GM15510 (cell line): ENCODE data around the gene ERCC4.

Experiments
- POLR2A ChIP-seq: IDR thresholded peaks from 3 replicates; pipeline ENCODE4 v1.6.1; 2011; ENCODE audit warnings: borderline replicate concordance; ENCODE audit not compliant: insufficient read length; ENCODE audit errors: extremely low read depth

The ERCC4 gene

DNA sequence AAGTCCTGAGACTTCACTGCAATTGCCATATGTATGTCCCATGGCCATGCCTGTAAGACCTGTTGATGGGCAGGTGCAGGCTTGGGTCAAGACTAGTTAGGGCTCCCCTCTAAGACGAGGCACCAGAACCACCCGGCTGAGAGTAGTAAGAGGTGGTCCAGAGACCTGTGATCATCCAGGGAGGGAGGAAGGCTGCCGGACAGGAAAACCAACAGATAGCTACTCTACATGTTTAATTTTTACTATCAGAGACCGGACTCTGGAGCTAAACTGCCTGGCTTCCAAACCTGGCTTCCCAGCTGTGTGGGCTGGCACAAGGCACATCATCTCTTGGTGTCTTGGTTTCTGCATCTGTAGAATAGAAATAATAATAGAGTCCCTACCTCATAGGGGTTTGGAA is 73.0 kb downstream of the ERCC4 start:
- TF ChIP-seq POLR2A, result no peak

DNA sequence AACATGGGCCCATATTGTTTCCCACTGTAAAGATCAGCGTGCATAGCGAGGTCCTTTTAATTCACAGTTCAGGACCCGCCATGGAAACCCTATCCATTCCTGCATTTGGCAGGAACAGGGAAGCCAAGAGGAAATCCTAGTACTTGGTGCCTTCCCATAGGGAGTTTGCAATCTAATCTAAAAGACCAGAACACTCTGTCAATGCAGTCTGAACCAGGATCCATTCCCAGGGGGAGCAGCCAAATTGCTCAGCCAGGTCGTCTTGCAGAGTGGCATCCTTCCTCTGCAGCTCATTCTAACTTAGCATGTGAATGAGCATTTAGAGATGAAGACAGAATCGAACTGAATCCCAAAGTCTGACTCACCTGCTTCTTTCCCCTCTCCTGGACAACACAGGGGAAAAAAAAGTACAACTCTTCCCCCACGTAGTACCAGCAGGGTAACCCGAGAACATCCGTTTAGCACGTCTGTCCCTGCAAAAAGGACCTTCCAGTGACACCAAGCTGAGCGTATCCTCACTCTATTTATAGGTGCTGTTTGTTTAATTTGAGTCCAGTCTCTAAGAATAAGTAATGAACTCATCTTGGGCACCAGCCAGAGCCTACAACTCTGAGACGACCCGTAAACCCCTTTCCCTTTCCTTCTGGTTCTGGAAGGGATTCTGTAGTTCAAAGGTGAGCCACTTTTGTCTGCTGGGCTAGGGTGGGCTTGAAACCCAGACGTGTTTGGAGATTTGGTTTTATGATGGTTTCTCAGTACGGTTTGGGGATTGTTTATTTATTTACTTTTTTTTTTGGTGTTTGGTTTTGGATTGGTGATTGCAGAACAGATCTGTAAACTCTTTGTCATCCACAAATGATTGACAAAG is 74.5 kb downstream of the ERCC4 start:
- TF ChIP-seq POLR2A, result no peak

DNA sequence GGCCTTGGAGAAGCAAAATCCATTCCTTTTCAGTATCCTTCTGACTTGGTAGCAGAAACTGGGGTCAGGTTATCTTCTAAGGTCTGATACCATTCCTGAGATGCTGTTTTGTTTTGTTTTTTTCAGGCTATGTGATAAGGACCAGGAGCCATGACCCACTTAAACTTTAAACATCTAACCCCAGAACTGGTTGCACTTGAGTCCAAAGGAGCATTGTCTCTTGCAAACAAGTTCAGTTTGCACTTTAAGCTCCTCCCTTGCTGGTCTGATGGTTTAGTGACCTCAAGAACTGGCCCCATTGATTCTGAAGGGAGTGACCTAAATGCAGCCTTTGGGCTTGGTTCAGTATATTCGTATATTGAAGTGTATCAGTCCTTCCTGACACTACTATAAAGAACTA is 75.2 kb downstream of the ERCC4 start:
- no peak for TF ChIP-seq POLR2A

DNA sequence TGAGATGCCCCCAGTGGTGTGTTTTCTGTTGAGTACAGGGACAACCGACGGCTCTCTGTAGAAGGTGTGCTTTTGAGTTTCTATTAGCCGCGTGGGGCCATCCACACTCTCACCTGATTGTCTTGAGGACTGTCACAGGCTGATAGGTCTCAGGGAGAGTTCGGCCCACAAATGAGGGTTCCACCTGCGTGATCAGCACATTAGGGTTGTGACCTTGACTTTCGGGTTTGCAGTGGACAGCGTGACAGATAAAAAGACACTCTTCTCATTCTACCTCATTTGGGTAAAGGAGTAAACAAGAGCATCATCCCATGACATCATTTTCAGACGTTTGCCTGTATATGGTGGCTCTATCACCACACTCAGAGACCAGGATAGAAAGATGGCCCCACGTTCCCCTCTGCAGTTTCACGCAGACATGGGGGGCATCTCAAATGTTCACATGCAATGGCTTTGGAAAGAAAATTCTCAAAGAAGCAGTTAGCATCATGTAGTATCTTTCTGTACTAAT is 76.9 kb downstream of the ERCC4 start:
- TF ChIP-seq POLR2A, result no peak

DNA sequence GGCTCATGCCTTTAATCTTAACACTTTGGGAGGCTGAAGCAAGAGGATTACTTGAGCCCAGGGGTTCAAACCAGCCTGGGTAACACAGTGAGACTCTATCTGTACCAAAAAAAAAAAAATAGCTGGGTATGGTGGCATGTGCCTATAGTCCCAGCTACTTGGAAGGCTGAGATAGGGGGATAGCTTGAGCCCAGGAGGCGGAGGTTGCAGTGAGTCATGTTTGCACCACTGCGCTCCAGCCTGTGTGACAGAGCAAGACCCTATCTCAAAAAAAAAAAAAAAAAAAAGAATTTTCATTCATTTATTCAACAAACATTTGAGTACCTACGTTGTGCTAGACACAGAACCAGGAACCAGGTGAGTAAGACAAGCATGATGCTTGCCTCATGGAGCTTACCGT is 77.6 kb downstream of the ERCC4 start:
- TF ChIP-seq POLR2A, result no peak

DNA sequence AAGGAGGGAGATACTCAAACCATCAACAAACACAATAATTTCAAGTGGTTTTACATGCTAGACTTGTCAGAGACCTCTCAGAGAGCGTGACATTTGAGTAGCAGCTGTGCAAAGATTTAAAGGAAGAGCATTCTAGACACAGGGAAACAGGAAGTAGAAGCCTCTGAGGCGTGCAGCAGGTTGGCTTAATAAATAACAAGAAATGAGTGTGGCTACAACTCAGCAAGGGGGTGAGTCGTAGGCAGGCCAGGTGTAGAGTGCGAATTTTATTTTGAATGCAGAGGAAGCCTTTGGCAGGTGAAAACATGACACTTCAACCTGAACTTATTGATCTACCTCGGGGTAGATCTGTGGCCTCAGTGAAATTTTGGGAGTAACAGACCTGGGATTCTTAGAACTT is 78.0 kb downstream of the ERCC4 start:
- no peak for TF ChIP-seq POLR2A

DNA sequence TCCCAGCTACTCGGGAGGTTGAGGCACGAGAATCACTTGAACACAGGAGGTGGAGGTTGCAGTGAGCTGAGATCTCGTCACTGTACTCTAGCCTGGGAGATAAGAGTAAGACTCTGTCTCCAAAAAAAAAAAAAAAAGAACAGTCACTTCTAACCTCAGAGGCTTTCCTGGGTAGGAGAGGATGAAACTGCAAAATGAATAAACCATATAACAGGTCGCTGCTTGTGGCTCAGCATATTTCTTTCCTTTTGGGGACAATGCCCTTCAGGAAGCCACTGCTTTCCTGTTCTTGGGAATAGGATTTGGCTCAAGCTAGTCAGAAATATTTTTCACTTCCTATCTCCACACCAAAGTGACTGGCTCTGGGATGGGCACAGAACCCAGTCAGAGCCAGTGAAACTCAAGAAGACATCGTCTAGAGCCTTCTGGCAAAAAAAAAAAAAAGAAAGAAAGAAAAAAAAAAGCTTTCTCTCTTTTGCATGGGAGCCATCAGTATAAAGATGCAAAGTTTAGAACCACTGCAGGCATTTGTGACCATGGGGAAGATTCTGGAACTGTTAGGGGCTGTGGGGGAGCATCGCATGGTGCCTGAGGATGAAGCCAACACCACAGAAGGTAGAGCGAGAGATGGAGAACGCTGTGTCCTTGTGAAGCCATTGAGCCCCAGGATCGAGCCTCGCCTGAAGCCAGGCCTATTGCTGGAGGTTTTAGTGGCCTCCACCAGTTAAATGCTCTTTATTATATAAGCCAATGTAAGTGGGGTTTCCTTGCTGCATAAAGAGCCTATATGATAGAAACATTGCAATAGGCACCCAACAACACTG is 79.3 kb downstream of the ERCC4 start:
- TF ChIP-seq POLR2A, result no peak

DNA sequence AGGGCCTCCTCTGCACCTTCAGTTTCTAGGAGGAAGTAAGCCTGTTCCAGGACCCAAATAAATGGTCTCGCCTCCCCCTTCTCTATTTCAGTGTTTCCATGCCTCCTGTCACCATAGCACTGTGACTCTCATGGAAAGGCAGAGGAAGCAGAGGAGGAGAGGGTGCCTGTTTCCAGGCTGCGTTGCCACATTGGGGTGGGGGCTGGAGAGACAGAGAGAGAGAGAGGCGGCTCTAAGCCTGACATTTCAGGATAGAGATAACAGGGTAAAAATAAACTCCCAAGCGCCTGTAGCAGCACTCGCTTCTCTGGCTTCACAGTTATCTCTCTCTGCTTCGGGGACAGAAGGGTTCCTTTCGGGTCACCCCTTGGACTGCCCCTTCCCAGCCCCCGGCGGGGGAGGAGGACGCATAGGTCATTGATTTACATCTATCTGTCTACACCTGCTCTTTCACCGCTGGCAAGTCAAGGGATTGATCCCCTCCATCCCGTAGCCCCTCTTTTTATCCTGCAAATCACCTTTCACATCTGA is 80.0 kb downstream of the ERCC4 start:
- no peak for TF ChIP-seq POLR2A

DNA sequence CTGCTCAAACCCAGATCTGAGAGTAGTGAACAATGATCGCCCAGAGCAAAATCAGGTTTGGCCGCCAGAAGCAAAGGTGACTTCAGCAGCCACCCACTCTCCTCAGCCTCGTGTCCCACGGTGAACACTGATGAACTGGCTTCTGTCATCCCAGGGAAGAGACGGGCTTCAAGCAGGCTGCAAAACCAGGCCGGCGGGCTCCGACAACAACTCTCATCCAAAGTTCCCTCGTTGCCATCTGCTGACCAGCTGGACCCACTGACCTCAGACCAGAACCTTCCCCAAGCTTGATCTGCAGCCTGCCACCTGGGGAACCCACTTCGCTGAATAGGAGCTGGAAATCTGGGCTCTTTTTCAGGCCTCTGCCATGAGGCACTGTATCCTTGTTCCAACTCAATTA is 81.6 kb downstream of the ERCC4 start:
- TF ChIP-seq POLR2A, result no peak
